H9 (cell line): ENCODE data around the gene SMARCC2. TPM values are rescaled to one million over a fixed set of nuclear protein-coding genes. Genes with fewer than 3 reads are reported as not detected.
A peak's percentile ranks its signal among the peaks of the same experiment; 100 is the strongest.

Experiments used
- DNase-seq: peaks from one replicate; pipeline ENCODE4 v3.0.0-alpha.2; 2017
- H2AFZ ChIP-seq: one replicate; pipeline ENCODE4 v1.6.1; 2013; ENCODE audit warnings: mild to moderate bottlenecking, low read length, control low read depth, moderate library complexity
- H2AK5ac ChIP-seq: 2 replicates; pipeline ENCODE4 v1.6.1; 2013; ENCODE audit warnings: low read length, control low read depth, mixed read lengths; ENCODE audit not compliant: insufficient read length
- H2BK120ac ChIP-seq: one replicate; pipeline ENCODE4 v1.6.1; 2013; ENCODE audit warnings: low read depth, mild to moderate bottlenecking, low read length, control low read depth, inconsistent platforms; ENCODE audit not compliant: poor library complexity, severe bottlenecking
- H2BK12ac ChIP-seq: 2 replicates; pipeline ENCODE4 v1.6.1; 2013; ENCODE audit warnings: low read length, control low read depth, mixed read lengths, low read depth; ENCODE audit not compliant: insufficient read length
- H2BK15ac ChIP-seq: 2 replicates; pipeline ENCODE4 v1.6.1; 2013; ENCODE audit warnings: low read depth, low read length, control low read depth
- H2BK20ac ChIP-seq: one replicate; pipeline ENCODE4 v1.6.1; 2013; ENCODE audit warnings: low read depth, mild to moderate bottlenecking, low read length, control low read depth, inconsistent platforms; ENCODE audit not compliant: poor library complexity, severe bottlenecking
- H2BK5ac ChIP-seq: 2 replicates; pipeline ENCODE4 v1.6.1; 2013; ENCODE audit warnings: low read length, control low read depth, mixed read lengths; ENCODE audit not compliant: insufficient read length
- H3K14ac ChIP-seq: 2 replicates; pipeline ENCODE4 v1.6.1; 2013; ENCODE audit warnings: low read length, control low read depth; ENCODE audit not compliant: insufficient read depth
- H3K18ac ChIP-seq: 2 replicates; pipeline ENCODE4 v1.6.1; 2013; ENCODE audit warnings: low read depth, mild to moderate bottlenecking, mixed read lengths, low read length, control low read depth; ENCODE audit not compliant: insufficient read length
- H3K23ac ChIP-seq: 2 replicates; pipeline ENCODE4 v1.6.1; 2013; ENCODE audit warnings: low read length, control low read depth, mixed read lengths, low read depth; ENCODE audit not compliant: insufficient read length
- H3K23me2 ChIP-seq: 2 replicates; pipeline ENCODE4 v1.6.1; 2013; ENCODE audit warnings: low read depth, mild to moderate bottlenecking, mixed read lengths, low read length, control low read depth; ENCODE audit not compliant: insufficient read length, poor library complexity, severe bottlenecking
- H3K27ac ChIP-seq: 2 replicates; pipeline ENCODE4 v1.5.1; 2013; ENCODE audit warnings: low read length, control low read depth, mixed read lengths, low read depth; ENCODE audit not compliant: insufficient read length
- H3K27me3 ChIP-seq: 2 replicates; pipeline ENCODE4 v1.6.1; 2013; ENCODE audit warnings: low read length, control low read depth, inconsistent platforms; ENCODE audit not compliant: insufficient read depth
- H3K4ac ChIP-seq: 2 replicates; pipeline ENCODE4 v1.6.1; 2013; ENCODE audit warnings: low read depth, mild to moderate bottlenecking, control low read depth, inconsistent platforms, low read length, moderate library complexity
- H3K4me1 ChIP-seq: 2 replicates; pipeline ENCODE4 v1.6.1; 2013; ENCODE audit warnings: low read length, control low read depth, inconsistent platforms; ENCODE audit not compliant: insufficient read depth
- H3K4me2 ChIP-seq: 2 replicates; pipeline ENCODE4 v1.6.1; 2013; ENCODE audit warnings: low read length, control low read depth, mixed read lengths; ENCODE audit not compliant: insufficient read length, insufficient read depth
- H3K56ac ChIP-seq: 2 replicates; pipeline ENCODE4 v1.6.1; 2013; ENCODE audit warnings: low read depth, mild to moderate bottlenecking, mixed read lengths, low read length, control low read depth; ENCODE audit not compliant: insufficient read length
- H3K79me1 ChIP-seq: 2 replicates; pipeline ENCODE4 v1.6.1; 2013; ENCODE audit warnings: low read depth, mild to moderate bottlenecking, moderate library complexity, low read length, control low read depth, inconsistent platforms; ENCODE audit not compliant: insufficient read depth, poor library complexity, severe bottlenecking
- H3K79me2 ChIP-seq: 2 replicates; pipeline ENCODE4 v1.6.1; 2013; ENCODE audit warnings: low read length, control low read depth, inconsistent platforms; ENCODE audit not compliant: insufficient read depth
- H3K9ac ChIP-seq: 2 replicates; pipeline ENCODE4 v1.6.1; 2013; ENCODE audit warnings: low read length, control low read depth, mixed read lengths; ENCODE audit not compliant: insufficient read length; ENCODE audit errors: extremely low read depth
- H3K9me3 ChIP-seq: one replicate; pipeline ENCODE4 v1.6.1; 2013; ENCODE audit warnings: low read depth, low read length, inconsistent platforms; ENCODE audit not compliant: control insufficient read depth
- H3T11ph ChIP-seq: one replicate; pipeline ENCODE4 v1.6.1; 2013; ENCODE audit warnings: mild to moderate bottlenecking, low read length, control low read depth, inconsistent platforms
- H4K20me1 ChIP-seq: one replicate; pipeline ENCODE4 v1.6.1; 2013; ENCODE audit not compliant: control insufficient read depth, insufficient read length, insufficient read depth
- H4K5ac ChIP-seq: 2 replicates; pipeline ENCODE4 v1.6.1; 2013; ENCODE audit warnings: low read depth, mild to moderate bottlenecking, mixed read lengths, low read length, control low read depth; ENCODE audit not compliant: insufficient read length
- H4K8ac ChIP-seq: replicated peaks from 2 replicates; pipeline ENCODE4 v1.6.1; 2013; ENCODE audit warnings: low read length, control low read depth, mixed read lengths, low read depth; ENCODE audit not compliant: insufficient read length
- H4K91ac ChIP-seq: 2 replicates; pipeline ENCODE4 v1.6.1; 2013; ENCODE audit warnings: low read depth, mild to moderate bottlenecking, moderate library complexity, mixed read lengths, low read length, control low read depth; ENCODE audit not compliant: insufficient read length
- H3K27ac Mint-ChIP-seq, 3 experiments: 2 replicates in 2 of 3; 3 replicates in 1 of 3; pipeline ENCODE4 v1.8.0; 2020 to 2021; ENCODE audit warnings: mixed read lengths in 3 of 3, mild to moderate bottlenecking in 1 of 3, moderate library complexity in 1 of 3
- H3K27me3 Mint-ChIP-seq: 2 replicates; pipeline ENCODE4 v1.8.0; 2021; ENCODE audit warnings: low read depth, mild to moderate bottlenecking, moderate library complexity, mixed read lengths
- H3K36me3 Mint-ChIP-seq, 3 experiments: 2 replicates in 2 of 3; 3 replicates in 1 of 3; pipeline ENCODE4 v1.8.0; 2020 to 2021; ENCODE audit warnings: low read depth in 3 of 3, mixed read lengths in 3 of 3; ENCODE audit not compliant: insufficient read depth in 1 of 3
- H3K4me1 Mint-ChIP-seq, 2 experiments: 2 replicates each; pipeline ENCODE4 v1.8.0; 2020; ENCODE audit warnings: mixed read lengths in 2 of 2
- H3K4me3 Mint-ChIP-seq, 2 experiments: 2 replicates in 1 of 2; 3 replicates in 1 of 2; pipeline ENCODE4 v1.8.0; 2020 to 2021; ENCODE audit warnings: mild to moderate bottlenecking in 2 of 2, mixed read lengths in 2 of 2, moderate library complexity in 1 of 2
- H3K9me3 Mint-ChIP-seq, 2 experiments: 2 replicates in 1 of 2; 3 replicates in 1 of 2; pipeline ENCODE4 v1.8.0; 2020; ENCODE audit warnings: mild to moderate bottlenecking in 2 of 2, mixed read lengths in 2 of 2, moderate library complexity in 1 of 2
- WGBS: extraction: QIAGEN DNeasy Blood & Tissue Kit; methylation state at CpG from one replicate; pipeline ENCODE4 v1.1.7; 2013; ENCODE audit warnings: missing lambda C conversion rate, low lambda C conversion rate, mixed read lengths; ENCODE audit not compliant: insufficient read length; ENCODE audit errors: extremely low coverage; 5-methylcytosine and 5-hydroxymethylcytosine counted together
- total RNA-seq: library from RNA; stranded (reverse); gene quantifications from 2 replicates; pipeline ENCODE4 v1.2.1, GENCODE V29; 2021
- TF ChIP-seq, protein P1 (sequence below): fragments of 200-600 bp; sonication (generic); conservative IDR thresholded peaks from 3 replicates; pipeline ENCODE4 v1.8.0; 2021; ENCODE audit warnings: antibody characterized with exemption, mild to moderate bottlenecking

SMARCC2 gene
- total RNA-seq, 1 experiment from 2014 or later = 86.9 TPM

GRCh38 chr12:56224102-56224701 lies 34.9 kb upstream of the SMARCC2 start, which contains the start of gene NABP2:
Gene NABP2 (plus strand): TSS chr12:56224342. CDS start chr12:56224857, 515 bp downstream.
- H4K5ac ChIP-seq = peak within 1 kb of the TSS; percentile 57
- H3K14ac ChIP-seq = peak within 1 kb of the TSS; percentile 87; the same call in 1 of the 2 replicates
- no peak within 1 kb of the TSS for H3K23ac ChIP-seq
- H2BK12ac ChIP-seq = peak within 1 kb of the TSS; percentile 30
- H3K23me2 ChIP-seq = peaks cover 26% of the 10 kb centered on the region
- H3K4me2 ChIP-seq = peak within 1 kb of the TSS; percentile 58
- peak within 1 kb of the TSS; percentile 61 for H3K9ac ChIP-seq
- peak within 1 kb of the TSS; percentile 71 for H2AK5ac ChIP-seq
- H3T11ph ChIP-seq = peak within 1 kb of the TSS; percentile 56
- H2BK20ac ChIP-seq = no peak within 1 kb of the TSS
- no peak within 1 kb of the TSS for H2BK5ac ChIP-seq
- no peak within 1 kb of the TSS for H4K8ac ChIP-seq
- no CpG with 5 or more reads among the region's 41 CpGs for WGBS
- H3K27me3 Mint-ChIP-seq = no peaks in the 10 kb centered on the region
- H2BK120ac ChIP-seq = no peak within 1 kb of the TSS
- DNase-seq = peak; percentile 100
- H4K91ac ChIP-seq = peak within 1 kb of the TSS; percentile 36
- H3K4me3 Mint-ChIP-seq = peak within 1 kb of the TSS; percentile 98 to 99
- peak within 1 kb of the TSS; percentile 19 for H2AFZ ChIP-seq
- no peak within 1 kb of the TSS for H2BK15ac ChIP-seq
- TF ChIP-seq, protein P1, sequence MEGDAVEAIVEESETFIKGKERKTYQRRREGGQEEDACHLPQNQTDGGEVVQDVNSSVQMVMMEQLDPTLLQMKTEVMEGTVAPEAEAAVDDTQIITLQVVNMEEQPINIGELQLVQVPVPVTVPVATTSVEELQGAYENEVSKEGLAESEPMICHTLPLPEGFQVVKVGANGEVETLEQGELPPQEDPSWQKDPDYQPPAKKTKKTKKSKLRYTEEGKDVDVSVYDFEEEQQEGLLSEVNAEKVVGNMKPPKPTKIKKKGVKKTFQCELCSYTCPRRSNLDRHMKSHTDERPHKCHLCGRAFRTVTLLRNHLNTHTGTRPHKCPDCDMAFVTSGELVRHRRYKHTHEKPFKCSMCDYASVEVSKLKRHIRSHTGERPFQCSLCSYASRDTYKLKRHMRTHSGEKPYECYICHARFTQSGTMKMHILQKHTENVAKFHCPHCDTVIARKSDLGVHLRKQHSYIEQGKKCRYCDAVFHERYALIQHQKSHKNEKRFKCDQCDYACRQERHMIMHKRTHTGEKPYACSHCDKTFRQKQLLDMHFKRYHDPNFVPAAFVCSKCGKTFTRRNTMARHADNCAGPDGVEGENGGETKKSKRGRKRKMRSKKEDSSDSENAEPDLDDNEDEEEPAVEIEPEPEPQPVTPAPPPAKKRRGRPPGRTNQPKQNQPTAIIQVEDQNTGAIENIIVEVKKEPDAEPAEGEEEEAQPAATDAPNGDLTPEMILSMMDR = peak; percentile 92
- H3K9me3 ChIP-seq = no peaks in the 10 kb centered on the region
- H3K27ac Mint-ChIP-seq = peak within 1 kb of the TSS; percentile 86 to 98 (median 97)
- H3K56ac ChIP-seq = peak within 1 kb of the TSS; percentile 2
- H3K4ac ChIP-seq = no peak within 1 kb of the TSS; the same call in 1 of the 2 replicates
- peaks cover 5 to 14% (median 13%) of the 10 kb centered on the region in 3 experiments; a peak in 6 of 7 replicates for H3K36me3 Mint-ChIP-seq
- H3K4me1 ChIP-seq = peaks cover 2% of the 10 kb centered on the region; the same call in 1 of the 2 replicates
- no peaks in the 10 kb centered on the region for H3K27me3 ChIP-seq
- H3K79me1 ChIP-seq = no peaks in the 10 kb centered on the region
- H3K18ac ChIP-seq = peak within 1 kb of the TSS; percentile 86
- no peaks in the 10 kb centered on the region; the same call in 1 of the 2 replicates for H3K79me2 ChIP-seq
- peak within 1 kb of the TSS; percentile 15 for H3K27ac ChIP-seq
- H3K9me3 Mint-ChIP-seq = no peaks in the 10 kb centered on the region; a peak in 1 of 5 replicates
- H4K20me1 ChIP-seq = peaks cover 3% of the 10 kb centered on the region
- H3K4me1 Mint-ChIP-seq = peaks cover 32 to 39% of the 10 kb centered on the region in 2 experiments
